A549 (cell line): ENCODE results near the gene PRKG1. TPM values are rescaled to one million over a fixed set of nuclear protein-coding genes. Genes with fewer than 3 reads are reported as not detected.

Source experiments
- ATAC-seq, 2 experiments: fragments of 200-7000 bp in 1 of 2; fragments of >200 bp in 1 of 2; cut with Nextera tagmentation in 1 of 2; cut with Tn5 transposase in 1 of 2; 3 replicates each; pipeline versions ENCODE4 v1.8.0 to v1.9.1; 2018 to 2020; ENCODE audit warnings: mild to moderate bottlenecking in 1 of 2, moderate library complexity in 1 of 2
- CTCF ChIA-PET: fragments of 300-600 bp; sonication (Branson Sonifier 250); formaldehyde crosslinking; extraction: SDS; loops from one replicate; lab custom pipeline; 2021; ENCODE audit warnings: antibody characterized with exemption, inconsistent platforms; lab: Yijun Ruan, JAX
- POLR2A ChIA-PET: fragments of 350-600 bp; formaldehyde crosslinking; extraction: SDS; loops from one replicate; lab custom pipeline; 2021; ENCODE audit warnings: antibody characterized with exemption, inconsistent platforms; lab: Yijun Ruan, JAX
- DNase-seq, 2 experiments: peaks; one replicate each; pipeline versions ENCODE4 v3.0.0 to v3.0.0-alpha.2; 2011 to 2016; ENCODE audit warnings: low read depth in 1 of 2, low spot score in 1 of 2
- FAIRE-seq: peaks from 2 replicates; lab custom pipeline; 2011; peaks lifted over from hg19 to GRCh38; lab: Jason Lieb, UNC
- H3K27ac ChIP-seq, 2 experiments: fragments of >200 bp; sonication (Bioruptor Twin); formaldehyde crosslinking; 3 replicates each; pipeline ENCODE4 v1.5.1; 2016 to 2017
- H3K4me1 ChIP-seq: fragments of >200 bp; sonication (Bioruptor Twin); formaldehyde crosslinking; 3 replicates; pipeline ENCODE4 v1.6.1; 2016
- H3K4me2 ChIP-seq: fragments of >200 bp; sonication (Bioruptor Twin); formaldehyde crosslinking; 3 replicates; pipeline ENCODE4 v1.6.1; 2016
- H3K4me3 ChIP-seq: fragments of >200 bp; sonication (Bioruptor Twin); formaldehyde crosslinking; 3 replicates; pipeline ENCODE4 v1.5.1; 2016
- H3K9me3 ChIP-seq: fragments of >200 bp; sonication (Bioruptor Twin); formaldehyde crosslinking; 3 replicates; pipeline ENCODE4 v1.6.1; 2016
- ATOH8 ChIP-seq: fragments of 250-450 bp; sonication (Bioruptor Pico); IDR thresholded peaks from 2 replicates; pipeline ENCODE4 v1.5.0; 2020; ENCODE audit warnings: low read depth, mild to moderate bottlenecking, moderate library complexity
- CBX8 ChIP-seq: fragments of 200-600 bp; sonication (generic); IDR thresholded peaks from 2 replicates; pipeline ENCODE4 v1.6.1; 2016
- CHD2 ChIP-seq: fragments of 150-350 bp; IDR thresholded peaks from 2 replicates; pipeline ENCODE4 v1.6.1; 2014; ENCODE audit warnings: low read length; ENCODE audit not compliant: partially characterized antibody
- CHD4 ChIP-seq: fragments of 200-600 bp; sonication (generic); IDR thresholded peaks from 2 replicates; pipeline ENCODE4 v1.6.1; 2016; ENCODE audit warnings: antibody characterized with exemption, mild to moderate bottlenecking, borderline replicate concordance
- EHF ChIP-seq: fragments of 250-450 bp; sonication (Bioruptor Pico); IDR thresholded peaks from 2 replicates; pipeline ENCODE4 v1.5.0; 2020; ENCODE audit warnings: mild to moderate bottlenecking
- FOSL2 ChIP-seq, 2 experiments: fragments of 450-650 bp in 1 of 2; fragments of >200 bp in 1 of 2; sonication (Bioruptor Twin) in 1 of 2; formaldehyde crosslinking; IDR thresholded peaks; 2 replicates each; pipeline versions ENCODE4 v1.5.0 to v1.6.1; 2016 to 2020; ENCODE audit warnings: mild to moderate bottlenecking in 1 of 2, moderate library complexity in 1 of 2
- FOXS1 ChIP-seq: fragments of 250-450 bp; sonication (Bioruptor Pico); IDR thresholded peaks from 2 replicates; pipeline ENCODE4 v1.5.0; 2020; ENCODE audit warnings: mild to moderate bottlenecking, moderate library complexity
- GATA3 ChIP-seq: IDR thresholded peaks from 2 replicates; pipeline ENCODE4 v1.6.1; 2012; ENCODE audit warnings: borderline replicate concordance
- HEYL ChIP-seq: fragments of 250-450 bp; sonication (Bioruptor Pico); IDR thresholded peaks from 2 replicates; pipeline ENCODE4 v1.8.0; 2021; ENCODE audit warnings: mild to moderate bottlenecking, moderate library complexity
- HOXA7 ChIP-seq: fragments of 250-450 bp; sonication (Bioruptor Pico); IDR thresholded peaks from 2 replicates; pipeline ENCODE4 v1.5.0; 2020; ENCODE audit warnings: mild to moderate bottlenecking, moderate library complexity
- KDM5A ChIP-seq: fragments of 200-600 bp; sonication (generic); IDR thresholded peaks from 2 replicates; pipeline ENCODE4 v1.6.1; 2016; ENCODE audit warnings: antibody characterized with exemption, mild to moderate bottlenecking
- MAX ChIP-seq: IDR thresholded peaks from 2 replicates; pipeline ENCODE4 v1.6.1; 2012
- MYC ChIP-seq: IDR thresholded peaks from 2 replicates; pipeline ENCODE4 v1.6.1; 2012; ENCODE audit warnings: mild to moderate bottlenecking, inconsistent platforms, low read length, improper control_type of control experiment, borderline replicate concordance
- NFE2L2 ChIP-seq: fragments of 150-350 bp; conservative IDR thresholded peaks from 2 replicates; pipeline ENCODE4 v1.6.1; 2014; ENCODE audit warnings: low read length
- NPAS2 ChIP-seq: fragments of 250-450 bp; sonication (Bioruptor Pico); IDR thresholded peaks from 2 replicates; pipeline ENCODE4 v1.8.0; 2022; ENCODE audit warnings: mild to moderate bottlenecking, moderate library complexity, borderline replicate concordance
- PHF8 ChIP-seq: fragments of 200-600 bp; sonication (generic); IDR thresholded peaks from 2 replicates; pipeline ENCODE4 v1.6.1; 2016; ENCODE audit warnings: low read depth, mild to moderate bottlenecking, antibody characterized with exemption, moderate library complexity, borderline replicate concordance
- POLR2A ChIP-seq: IDR thresholded peaks from 2 replicates; pipeline ENCODE4 v1.6.1; 2012; ENCODE audit warnings: mild to moderate bottlenecking, low read length
- RARB ChIP-seq: fragments of 250-450 bp; sonication (Bioruptor Pico); IDR thresholded peaks from 2 replicates; pipeline ENCODE4 v1.8.0; 2021; ENCODE audit warnings: mild to moderate bottlenecking, moderate library complexity
- RCOR1 ChIP-seq: fragments of 150-350 bp; IDR thresholded peaks from 2 replicates; pipeline ENCODE4 v1.6.1; 2014; ENCODE audit warnings: antibody characterized with exemption, low read length, low read depth
- RFX5 ChIP-seq: fragments of 450-650 bp; IDR thresholded peaks from 2 replicates; pipeline ENCODE4 v1.7.1; 2014; ENCODE audit warnings: antibody characterized with exemption, mild to moderate bottlenecking, moderate library complexity
- SMC3 ChIP-seq: fragments of >200 bp; sonication (Bioruptor Twin); formaldehyde crosslinking; IDR thresholded peaks from 3 replicates; pipeline ENCODE4 v1.6.1; 2018; ENCODE audit warnings: inconsistent platforms
- ZC3H11A ChIP-seq: fragments of 450-650 bp; IDR thresholded peaks from 2 replicates; pipeline ENCODE4 v1.6.1; 2014; ENCODE audit warnings: antibody characterized with exemption, mild to moderate bottlenecking
- ZNF302 ChIP-seq: fragments of 250-450 bp; sonication (Bioruptor Pico); IDR thresholded peaks from 2 replicates; pipeline ENCODE4 v1.9.0; 2021; ENCODE audit warnings: inconsistent platforms, mild to moderate bottlenecking, moderate library complexity
- ZSCAN20 ChIP-seq: fragments of 250-450 bp; sonication (Bioruptor Pico); IDR thresholded peaks from 2 replicates; pipeline ENCODE4 v1.8.0; 2022; ENCODE audit warnings: mild to moderate bottlenecking, moderate library complexity
- WGBS: methylation state at CpG from one replicate; pipeline ENCODE4 v1.1.6; 2017; ENCODE audit errors: missing lambda C conversion rate; 5-methylcytosine and 5-hydroxymethylcytosine counted together
- polyA plus RNA-seq, 4 experiments: library from polyadenylated mRNA; depleted of rRNA in 3 of 4; stranded (reverse); fragments of >200 nt; fragmentation: RNase III in 1 of 4; extraction: RNeasy Plus Mini Kit Qiagen cat#74134 plus additional on column Dnase treatment in 1 of 4; gene quantifications; 2 replicates in 3 of 4; 3 replicates in 1 of 4; pipeline ENCODE4 v1.2.3, GENCODE V29; 2011 to 2017
- TF ChIP-seq, protein P1 (sequence below): fragments of 150-350 bp; IDR thresholded peaks from 2 replicates; pipeline ENCODE4 v1.6.1; 2014; ENCODE audit warnings: low read depth, mild to moderate bottlenecking, low read length
- TF ChIP-seq, protein P2 (sequence below): fragments of 450-650 bp; IDR thresholded peaks from 2 replicates; pipeline ENCODE4 v1.6.1; 2014; ENCODE audit warnings: antibody characterized with exemption

The PRKG1 gene
- polyA plus RNA-seq, 2 of the 4 experiments (the other 2 are of a cell fraction), result not detected

DNA sequence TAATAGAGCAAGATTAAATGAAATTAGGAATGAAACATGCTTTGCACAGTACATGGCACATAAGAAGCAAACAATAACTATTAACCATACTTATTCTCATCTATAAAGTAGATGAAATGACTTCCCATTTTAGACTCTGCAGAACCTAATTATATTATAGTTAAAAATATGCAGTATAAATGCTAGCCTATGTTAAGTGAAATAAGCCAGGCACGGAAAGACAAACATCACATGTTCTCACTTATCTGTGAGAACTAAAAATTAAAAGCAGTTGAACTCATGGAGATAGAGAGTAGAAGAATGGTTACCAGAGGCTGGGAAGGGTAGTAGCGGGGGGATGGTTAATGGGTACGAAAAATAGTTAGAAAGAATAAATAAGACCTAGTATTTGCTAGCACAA is 247.0 kb downstream of the PRKG1 start:
- no peak for TF ChIP-seq HEYL
- no peak for TF ChIP-seq KDM5A
- TF ChIP-seq, protein P1, sequence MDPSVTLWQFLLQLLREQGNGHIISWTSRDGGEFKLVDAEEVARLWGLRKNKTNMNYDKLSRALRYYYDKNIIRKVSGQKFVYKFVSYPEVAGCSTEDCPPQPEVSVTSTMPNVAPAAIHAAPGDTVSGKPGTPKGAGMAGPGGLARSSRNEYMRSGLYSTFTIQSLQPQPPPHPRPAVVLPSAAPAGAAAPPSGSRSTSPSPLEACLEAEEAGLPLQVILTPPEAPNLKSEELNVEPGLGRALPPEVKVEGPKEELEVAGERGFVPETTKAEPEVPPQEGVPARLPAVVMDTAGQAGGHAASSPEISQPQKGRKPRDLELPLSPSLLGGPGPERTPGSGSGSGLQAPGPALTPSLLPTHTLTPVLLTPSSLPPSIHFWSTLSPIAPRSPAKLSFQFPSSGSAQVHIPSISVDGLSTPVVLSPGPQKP, result no peak
- TF ChIP-seq NFE2L2, result no peak
- TF ChIP-seq EHF (CRISPR knock-in tag), result no peak
- no peak for TF ChIP-seq ZNF302 (CRISPR knock-in tag)
- TF ChIP-seq, protein P2, sequence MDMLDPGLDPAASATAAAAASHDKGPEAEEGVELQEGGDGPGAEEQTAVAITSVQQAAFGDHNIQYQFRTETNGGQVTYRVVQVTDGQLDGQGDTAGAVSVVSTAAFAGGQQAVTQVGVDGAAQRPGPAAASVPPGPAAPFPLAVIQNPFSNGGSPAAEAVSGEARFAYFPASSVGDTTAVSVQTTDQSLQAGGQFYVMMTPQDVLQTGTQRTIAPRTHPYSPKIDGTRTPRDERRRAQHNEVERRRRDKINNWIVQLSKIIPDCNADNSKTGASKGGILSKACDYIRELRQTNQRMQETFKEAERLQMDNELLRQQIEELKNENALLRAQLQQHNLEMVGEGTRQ, result no peak
- TF ChIP-seq SMC3, result no peak
- TF ChIP-seq MYC, result no peak
- no peak for TF ChIP-seq PHF8
- TF ChIP-seq MAX, result no peak
- TF ChIP-seq POLR2A, result no peak
- TF ChIP-seq CHD2, result no peak
- TF ChIP-seq ZSCAN20 (CRISPR knock-in tag), result no peak
- TF ChIP-seq GATA3, result no peak
- no peak for TF ChIP-seq RFX5
- TF ChIP-seq RARB, result no peak
- TF ChIP-seq, all 56 proteins: peak for 0
- ATAC-seq, result no peak

DNA sequence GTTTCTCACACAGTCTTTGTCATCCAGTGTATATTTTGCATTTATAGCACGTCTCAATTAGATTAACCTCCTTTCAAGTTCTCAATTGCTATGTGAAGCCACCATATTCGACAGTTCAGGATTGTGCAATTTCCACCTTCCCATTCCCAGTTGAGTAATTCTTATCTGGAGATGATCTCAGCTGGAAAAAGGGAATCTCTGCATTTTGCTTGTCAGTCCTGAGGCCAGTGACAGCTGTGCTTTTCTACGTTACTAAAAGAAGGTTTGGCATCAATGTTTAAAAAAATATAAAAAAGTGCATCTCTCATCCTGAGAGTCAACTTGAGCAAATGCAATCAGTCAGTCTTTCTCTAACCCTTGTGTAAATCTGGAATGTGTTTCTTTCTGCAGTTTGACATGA is 247.7 kb downstream of the PRKG1 start:
- POLR2A ChIA-PET, result no interaction called here
- FAIRE-seq, result no peak
- Histone ChIP-seq H3K27ac (no peak overlapping the region), H3K4me2 (no peak overlapping the region), H3K9me3 (no peaks in the 10 kb centered on the region), H3K4me1 (no peaks in the 10 kb centered on the region), H3K4me3 (no peak overlapping the region)
- under 1% methylated on average over 3 of the region's 3 CpGs for WGBS
- ATAC-seq, result no peak
- DNase-seq, result no peak
- no peak for TF ChIP-seq FOSL2 (IDR thresholded peaks at IDR 0.05)
- TF ChIP-seq FOSL2 (CRISPR knock-in tag; IDR thresholded peaks at IDR 0.05), result no peak
- TF ChIP-seq ATOH8 (CRISPR knock-in tag), result no peak
- no peak for TF ChIP-seq FOXS1 (CRISPR knock-in tag)
- TF ChIP-seq CHD2, result no peak
- TF ChIP-seq CHD4, result no peak
- CTCF ChIA-PET, result no interaction called here

More for the DNA sequence above, 247.0 kb downstream of the PRKG1 start:
- no peaks in the 10 kb centered on the region for H3K4me1 ChIP-seq
- H3K4me2 ChIP-seq, result no peak overlapping the region
- H3K27ac ChIP-seq, result no peak overlapping the region
- FAIRE-seq, result no peak
- ChIA-PET POLR2A (no interaction called here), CTCF (no interaction called here)
- no peak for DNase-seq
- no peaks in the 10 kb centered on the region for H3K9me3 ChIP-seq
- WGBS, result 2% methylated on average over 3 of the region's 3 CpGs
- no peak overlapping the region for H3K4me3 ChIP-seq

DNA sequence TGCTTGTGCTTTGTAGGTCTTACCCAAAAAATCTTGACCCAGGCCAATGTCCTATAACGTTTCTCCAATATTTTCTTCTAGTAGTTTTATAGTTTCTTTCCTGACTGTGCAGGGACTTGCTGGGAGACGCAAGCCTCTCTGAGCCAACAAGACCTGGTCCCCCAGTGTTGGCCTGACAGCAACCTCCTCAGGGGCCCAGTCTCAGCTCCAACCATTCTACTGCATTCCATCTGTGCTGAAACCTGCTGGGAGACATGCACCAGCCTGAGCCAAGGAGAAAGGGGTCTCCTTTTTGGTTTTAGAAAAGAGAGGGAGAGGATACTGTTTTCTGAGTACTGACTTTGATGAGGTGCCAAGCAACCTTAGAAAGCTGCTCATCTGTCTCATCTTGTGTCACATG is 251.4 kb downstream of the PRKG1 start:
- TF ChIP-seq ZC3H11A (no peak), CHD4 (no peak), HOXA7 (CRISPR knock-in tag) (no peak), RARB (no peak), FOXS1 (CRISPR knock-in tag) (no peak), NFE2L2 (no peak), POLR2A (no peak), HEYL (no peak), CBX8 (no peak), CHD2 (no peak), NPAS2 (CRISPR knock-in tag) (no peak), RCOR1 (no peak), KDM5A (no peak)
- TF ChIP-seq, all 56 proteins: peak for 0
- Histone ChIP-seq H3K4me3 (no peak overlapping the region), H3K9me3 (no peaks in the 10 kb centered on the region), H3K27ac (no peak overlapping the region), H3K4me2 (no peak overlapping the region), H3K4me1 (no peaks in the 10 kb centered on the region)
- no peak for ATAC-seq
- ChIA-PET CTCF (no interaction called here), POLR2A (no interaction called here)
- no peak for DNase-seq
- no peak for FAIRE-seq
- 36% methylated on average over 2 of the region's 2 CpGs for WGBS
